HEK293 (cell line): Measurements from ENCODE around the gene RGS14.
A peak's percentile ranks its signal among the peaks of the same experiment; 100 is the strongest.

Experiments used
- CTCF ChIA-PET: fragments of 350-600 bp; formaldehyde crosslinking; extraction: SDS; loops from one replicate; lab custom pipeline; 2021; ENCODE audit warnings: antibody characterized with exemption; lab: Yijun Ruan, JAX
- POLR2A ChIA-PET: fragments of 300-600 bp; formaldehyde crosslinking; extraction: SDS; loops from one replicate; lab custom pipeline; 2020; ENCODE audit warnings: antibody characterized with exemption, inconsistent platforms; lab: Yijun Ruan, JAX
- H3K27ac ChIP-seq: fragments of 200-500 bp; sonication (Bioruptor generic); 2 replicates; pipeline ENCODE4 v1.5.1; 2014; ENCODE audit warnings: low read depth, low read length, control low read depth, inconsistent platforms; ENCODE audit errors: extremely low read depth
- H3K36me3 ChIP-seq, 2 experiments: fragments of 200-500 bp in 1 of 2; sonication (Bioruptor generic) in 1 of 2; 1 replicate in 1 of 2; 2 replicates in 1 of 2; pipeline ENCODE4 v1.5.1; 2014 to 2017; ENCODE audit warnings: inconsistent platforms in 2 of 2, low read length in 2 of 2; ENCODE audit not compliant: control insufficient read depth in 2 of 2, insufficient read depth in 1 of 2
- H3K4me1 ChIP-seq: fragments of 200-500 bp; sonication (Bioruptor generic); 2 replicates; pipeline ENCODE4 v1.5.1; 2014; ENCODE audit warnings: mild to moderate bottlenecking, low read length, inconsistent platforms; ENCODE audit not compliant: control insufficient read depth, insufficient read depth
- H3K4me3 ChIP-seq: 2 replicates; pipeline ENCODE4 v1.5.1; 2011; ENCODE audit warnings: low read depth, mild to moderate bottlenecking, control low read depth, low read length, moderate library complexity
- H3K9me3 ChIP-seq: fragments of 200-500 bp; sonication (Bioruptor generic); 2 replicates; pipeline ENCODE4 v1.5.1; 2014; ENCODE audit warnings: low read depth, low read length, inconsistent platforms; ENCODE audit not compliant: control insufficient read depth, insufficient read depth
- KLF8 ChIP-seq: fragments of 450-650 bp; formaldehyde crosslinking; IDR thresholded peaks from 2 replicates; pipeline ENCODE4 v1.5.1; 2016; ENCODE audit warnings: missing biosample characterization, missing genetic modification characterization
- ZBTB1 ChIP-seq: fragments of 450-650 bp; formaldehyde crosslinking; IDR thresholded peaks from 2 replicates; pipeline ENCODE4 v1.5.1; 2016; ENCODE audit warnings: missing biosample characterization, missing genetic modification characterization
- ZNF112 ChIP-seq: fragments of 450-650 bp; formaldehyde crosslinking; IDR thresholded peaks from 2 replicates; pipeline ENCODE4 v1.5.0; 2017; ENCODE audit warnings: missing biosample characterization, missing genetic modification characterization
- ZNF114 ChIP-seq: fragments of 450-650 bp; formaldehyde crosslinking; IDR thresholded peaks from 2 replicates; pipeline ENCODE4 v1.5.0; 2017; ENCODE audit warnings: missing biosample characterization, missing genetic modification characterization
- ZNF121 ChIP-seq: fragments of 450-650 bp; formaldehyde crosslinking; IDR thresholded peaks from 2 replicates; pipeline ENCODE4 v1.5.1; 2016; ENCODE audit warnings: missing biosample characterization, missing genetic modification characterization
- ZNF202 ChIP-seq: fragments of 450-650 bp; formaldehyde crosslinking; IDR thresholded peaks from 2 replicates; pipeline ENCODE4 v1.5.1; 2016; ENCODE audit warnings: missing biosample characterization, missing genetic modification characterization, borderline replicate concordance
- ZNF341 ChIP-seq: fragments of 450-650 bp; formaldehyde crosslinking; IDR thresholded peaks from 2 replicates; pipeline ENCODE4; 2016; ENCODE audit warnings: low read depth, missing biosample characterization, missing genetic modification characterization
- ZNF37A ChIP-seq: fragments of 450-650 bp; IDR thresholded peaks from 2 replicates; pipeline ENCODE4 v1.5.1; 2018; ENCODE audit warnings: missing biosample characterization, missing genetic modification characterization
- ZNF549 ChIP-seq: fragments of 450-650 bp; IDR thresholded peaks from 2 replicates; pipeline ENCODE4 v1.5.1; 2018; ENCODE audit warnings: missing biosample characterization, missing genetic modification characterization, mild to moderate bottlenecking, inconsistent platforms, moderate library complexity
- ZNF585B ChIP-seq: fragments of 450-650 bp; formaldehyde crosslinking; IDR thresholded peaks from 2 replicates; pipeline ENCODE4 v1.5.1; 2016; ENCODE audit warnings: missing biosample characterization, missing genetic modification characterization
- ZNF621 ChIP-seq: fragments of 450-650 bp; formaldehyde crosslinking; IDR thresholded peaks from 2 replicates; pipeline ENCODE4 v1.5.1; 2017; ENCODE audit warnings: missing biosample characterization, missing genetic modification characterization
- ZNF837 ChIP-seq: fragments of 450-650 bp; formaldehyde crosslinking; IDR thresholded peaks from 2 replicates; pipeline ENCODE4 v1.5.1; 2016; ENCODE audit warnings: missing biosample characterization, missing genetic modification characterization
- ZNF843 ChIP-seq: fragments of 450-650 bp; formaldehyde crosslinking; IDR thresholded peaks from 2 replicates; pipeline ENCODE4 v1.5.1; 2016; ENCODE audit warnings: missing biosample characterization, missing genetic modification characterization
- ZSCAN16 ChIP-seq: fragments of 450-650 bp; formaldehyde crosslinking; IDR thresholded peaks from 2 replicates; pipeline ENCODE4 v1.5.1; 2016; ENCODE audit warnings: missing biosample characterization, missing genetic modification characterization
- TF ChIP-seq, protein P1 (sequence below): fragments of 450-650 bp; formaldehyde crosslinking; IDR thresholded peaks from 2 replicates; pipeline ENCODE4 v1.5.1; 2017; ENCODE audit warnings: missing biosample characterization, mild to moderate bottlenecking, missing genetic modification characterization, moderate library complexity
- TF ChIP-seq, protein P2 (sequence below): fragments of 450-650 bp; formaldehyde crosslinking; IDR thresholded peaks from 2 replicates; pipeline ENCODE4 v1.5.1; 2016; ENCODE audit warnings: missing biosample characterization, missing genetic modification characterization
- TF ChIP-seq, protein P3 (sequence below): fragments of 450-650 bp; formaldehyde crosslinking; IDR thresholded peaks from 2 replicates; pipeline ENCODE4 v1.5.1; 2017; ENCODE audit warnings: missing biosample characterization, missing genetic modification characterization
- TF ChIP-seq, protein P4 (sequence below): fragments of 450-650 bp; formaldehyde crosslinking; IDR thresholded peaks from 2 replicates; pipeline ENCODE4 v1.5.1; 2017; ENCODE audit warnings: missing biosample characterization, missing genetic modification characterization
- TF ChIP-seq, protein P5 (sequence below): fragments of 450-650 bp; IDR thresholded peaks from 2 replicates; pipeline ENCODE4 v1.5.1; 2018; ENCODE audit warnings: missing biosample characterization, missing genetic modification characterization
- TF ChIP-seq, protein P6 (sequence below): fragments of 450-650 bp; formaldehyde crosslinking; IDR thresholded peaks from 2 replicates; pipeline ENCODE4 v1.5.1; 2016; ENCODE audit warnings: missing biosample characterization, missing genetic modification characterization

RGS14 gene

DNA sequence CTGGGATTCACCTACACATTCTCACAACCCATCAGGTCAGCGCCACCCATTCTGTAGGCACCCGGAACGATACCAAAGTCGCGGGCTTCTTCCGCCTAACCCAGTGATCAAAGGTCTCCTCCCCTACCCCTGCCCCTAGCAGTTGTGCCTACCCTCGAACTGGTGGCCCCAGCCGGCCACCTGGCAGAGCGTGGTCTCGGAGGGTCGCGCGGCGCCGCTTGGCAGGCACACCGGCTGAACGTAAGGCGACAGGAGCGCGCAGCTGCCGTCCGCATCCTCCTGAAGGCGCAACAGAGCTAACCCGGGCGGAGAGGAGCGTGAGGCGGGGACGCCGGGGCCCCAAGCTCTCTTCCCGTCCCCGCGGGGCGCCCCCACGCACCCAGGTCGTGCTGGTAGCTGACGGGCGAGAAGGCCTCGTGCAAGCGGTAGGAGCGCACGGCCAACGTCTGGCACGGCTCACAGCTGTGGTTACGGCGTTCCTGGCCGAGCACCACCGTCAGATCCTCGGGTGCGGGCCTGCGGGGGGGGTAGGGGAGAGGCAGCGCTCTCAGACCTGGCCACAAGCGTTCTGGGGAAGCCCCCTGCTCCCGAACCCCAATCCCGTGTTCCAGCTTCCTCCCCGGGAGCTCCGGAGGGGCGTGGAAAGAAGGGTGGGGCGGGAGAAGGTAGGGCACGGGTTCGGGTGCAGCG lies 45.5 kb downstream of the RGS14 start (continued):
- TF ChIP-seq ZNF585B, result 0 out of 2 replicates have a peak, but pooled peaks have one; percentile 3
- peak; percentile 23; the same call in 1 of the 2 replicates for TF ChIP-seq ZNF843 (tag by site-specific recombination)
- peak; percentile 52; the same call in 1 of the 2 replicates for TF ChIP-seq ZNF37A (tag by site-specific recombination)
- TF ChIP-seq ZNF202 (tag by site-specific recombination), result no peak
- TF ChIP-seq, all 188 proteins: peak for 19

DNA sequence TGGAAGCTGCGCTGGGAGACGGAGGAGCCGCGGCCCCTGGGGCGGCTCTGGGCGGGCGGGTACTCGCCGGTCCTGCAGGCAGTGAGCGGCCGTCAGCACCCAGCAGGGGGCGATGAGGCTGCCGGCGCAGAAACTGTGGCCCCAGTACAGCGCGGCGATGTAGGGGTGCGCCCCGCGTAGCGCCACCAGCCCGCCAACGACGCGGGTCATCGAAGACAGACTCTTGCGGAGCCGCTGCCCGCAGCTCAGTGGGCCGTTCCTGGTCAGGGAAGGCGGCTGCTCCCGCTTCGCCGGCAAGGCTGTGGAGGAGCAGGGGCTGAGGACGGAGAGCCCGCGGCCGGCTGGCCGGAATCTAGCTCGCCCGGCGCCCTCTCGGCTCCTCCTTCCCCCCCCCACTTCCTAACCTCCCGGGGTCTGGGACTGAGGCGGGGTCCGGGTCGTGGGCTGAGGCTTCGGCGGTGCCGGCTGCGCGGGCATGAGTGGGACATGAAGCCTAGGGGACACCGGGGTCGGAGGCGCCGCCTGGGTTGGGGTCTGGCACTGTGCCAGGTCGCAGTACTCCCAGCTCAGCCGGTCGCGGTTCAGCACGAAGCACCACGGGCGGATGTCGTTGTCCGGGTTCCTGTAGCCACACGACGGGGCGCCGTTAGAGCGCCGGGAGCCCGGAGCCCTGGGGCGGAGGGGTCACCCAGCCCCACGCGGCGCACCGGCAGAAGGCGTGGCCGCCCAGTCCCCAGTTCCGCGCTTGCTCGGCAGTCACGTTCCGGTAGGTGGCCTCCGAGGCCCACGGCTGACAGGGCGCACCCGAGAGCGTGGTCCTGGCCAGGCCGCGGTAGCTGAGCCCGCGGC lies 46.3 kb downstream of the RGS14 start:
- no peaks in the 10 kb centered on the region for H3K9me3 ChIP-seq
- H3K27ac ChIP-seq, result peak overlapping the region; percentile 56; the same call in 1 of the 2 replicates
- ChIA-PET CTCF (interaction anchor here (0.6 to 6.6 kb wide), 35 partner anchors 10 to 658 kb away, joined by 3 to 97 read pairs (median 6); partner anchors contain the start of genes GRK6, LMAN2 and SLC34A1), POLR2A (interaction anchor here (0.8 to 3.8 kb wide), 13 partner anchors 11 to 94 kb away, joined by 3 to 45 read pairs (median 5); partner anchors contain the start of genes GRK6, LMAN2, PDLIM7 and PRR7)
- peak overlapping the region; percentile 50 for H3K4me3 ChIP-seq
- no peaks in the 10 kb centered on the region for H3K4me1 ChIP-seq
- H3K36me3 ChIP-seq, result no peaks in the 10 kb centered on the region
- TF ChIP-seq, protein P1, sequence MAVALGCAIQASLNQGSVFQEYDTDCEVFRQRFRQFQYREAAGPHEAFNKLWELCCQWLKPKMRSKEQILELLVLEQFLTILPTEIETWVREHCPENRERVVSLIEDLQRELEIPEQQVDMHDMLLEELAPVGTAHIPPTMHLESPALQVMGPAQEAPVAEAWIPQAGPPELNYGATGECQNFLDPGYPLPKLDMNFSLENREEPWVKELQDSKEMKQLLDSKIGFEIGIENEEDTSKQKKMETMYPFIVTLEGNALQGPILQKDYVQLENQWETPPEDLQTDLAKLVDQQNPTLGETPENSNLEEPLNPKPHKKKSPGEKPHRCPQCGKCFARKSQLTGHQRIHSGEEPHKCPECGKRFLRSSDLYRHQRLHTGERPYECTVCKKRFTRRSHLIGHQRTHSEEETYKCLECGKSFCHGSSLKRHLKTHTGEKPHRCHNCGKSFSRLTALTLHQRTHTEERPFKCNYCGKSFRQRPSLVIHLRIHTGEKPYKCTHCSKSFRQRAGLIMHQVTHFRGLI (tag by site-specific recombination), result 0 out of 2 replicates have a peak, but pooled peaks have one; percentile 11
- TF ChIP-seq ZNF112, result peak; percentile 91
- peak; percentile 68 for TF ChIP-seq ZNF121 (tag by site-specific recombination)
- TF ChIP-seq, protein P2, sequence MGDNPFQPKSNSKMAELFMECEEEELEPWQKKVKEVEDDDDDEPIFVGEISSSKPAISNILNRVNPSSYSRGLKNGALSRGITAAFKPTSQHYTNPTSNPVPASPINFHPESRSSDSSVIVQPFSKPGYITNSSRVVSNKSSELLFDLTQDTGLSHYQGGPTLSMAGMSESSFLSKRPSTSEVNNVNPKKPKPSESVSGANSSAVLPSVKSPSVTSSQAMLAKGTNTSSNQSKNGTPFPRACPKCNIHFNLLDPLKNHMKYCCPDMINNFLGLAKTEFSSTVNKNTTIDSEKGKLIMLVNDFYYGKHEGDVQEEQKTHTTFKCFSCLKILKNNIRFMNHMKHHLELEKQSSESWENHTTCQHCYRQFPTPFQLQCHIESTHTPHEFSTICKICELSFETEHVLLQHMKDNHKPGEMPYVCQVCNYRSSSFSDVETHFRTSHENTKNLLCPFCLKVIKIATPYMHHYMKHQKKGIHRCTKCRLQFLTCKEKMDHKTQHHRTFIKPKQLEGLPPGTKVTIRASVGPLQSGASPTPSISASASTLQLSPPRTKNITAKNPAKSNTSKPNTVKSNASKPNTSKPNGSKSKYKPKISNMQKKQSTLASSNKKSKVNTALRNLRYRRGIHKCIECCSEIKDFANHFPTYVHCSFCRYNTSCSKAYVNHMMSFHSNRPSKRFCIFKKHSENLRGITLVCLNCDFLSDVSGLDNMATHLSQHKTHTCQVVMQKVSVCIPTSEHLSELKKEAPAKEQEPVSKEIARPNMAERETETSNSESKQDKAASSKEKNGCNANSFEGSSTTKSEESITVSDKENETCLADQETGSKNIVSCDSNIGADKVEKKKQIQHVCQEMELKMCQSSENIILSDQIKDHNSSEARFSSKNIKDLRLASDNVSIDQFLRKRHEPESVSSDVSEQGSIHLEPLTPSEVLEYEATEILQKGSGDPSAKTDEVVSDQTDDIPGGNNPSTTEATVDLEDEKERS (tag by site-specific recombination), result no peak
- TF ChIP-seq, protein P3, sequence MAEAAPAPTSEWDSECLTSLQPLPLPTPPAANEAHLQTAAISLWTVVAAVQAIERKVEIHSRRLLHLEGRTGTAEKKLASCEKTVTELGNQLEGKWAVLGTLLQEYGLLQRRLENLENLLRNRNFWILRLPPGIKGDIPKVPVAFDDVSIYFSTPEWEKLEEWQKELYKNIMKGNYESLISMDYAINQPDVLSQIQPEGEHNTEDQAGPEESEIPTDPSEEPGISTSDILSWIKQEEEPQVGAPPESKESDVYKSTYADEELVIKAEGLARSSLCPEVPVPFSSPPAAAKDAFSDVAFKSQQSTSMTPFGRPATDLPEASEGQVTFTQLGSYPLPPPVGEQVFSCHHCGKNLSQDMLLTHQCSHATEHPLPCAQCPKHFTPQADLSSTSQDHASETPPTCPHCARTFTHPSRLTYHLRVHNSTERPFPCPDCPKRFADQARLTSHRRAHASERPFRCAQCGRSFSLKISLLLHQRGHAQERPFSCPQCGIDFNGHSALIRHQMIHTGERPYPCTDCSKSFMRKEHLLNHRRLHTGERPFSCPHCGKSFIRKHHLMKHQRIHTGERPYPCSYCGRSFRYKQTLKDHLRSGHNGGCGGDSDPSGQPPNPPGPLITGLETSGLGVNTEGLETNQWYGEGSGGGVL (tag by site-specific recombination), result peak; percentile 43
- TF ChIP-seq, protein P4, sequence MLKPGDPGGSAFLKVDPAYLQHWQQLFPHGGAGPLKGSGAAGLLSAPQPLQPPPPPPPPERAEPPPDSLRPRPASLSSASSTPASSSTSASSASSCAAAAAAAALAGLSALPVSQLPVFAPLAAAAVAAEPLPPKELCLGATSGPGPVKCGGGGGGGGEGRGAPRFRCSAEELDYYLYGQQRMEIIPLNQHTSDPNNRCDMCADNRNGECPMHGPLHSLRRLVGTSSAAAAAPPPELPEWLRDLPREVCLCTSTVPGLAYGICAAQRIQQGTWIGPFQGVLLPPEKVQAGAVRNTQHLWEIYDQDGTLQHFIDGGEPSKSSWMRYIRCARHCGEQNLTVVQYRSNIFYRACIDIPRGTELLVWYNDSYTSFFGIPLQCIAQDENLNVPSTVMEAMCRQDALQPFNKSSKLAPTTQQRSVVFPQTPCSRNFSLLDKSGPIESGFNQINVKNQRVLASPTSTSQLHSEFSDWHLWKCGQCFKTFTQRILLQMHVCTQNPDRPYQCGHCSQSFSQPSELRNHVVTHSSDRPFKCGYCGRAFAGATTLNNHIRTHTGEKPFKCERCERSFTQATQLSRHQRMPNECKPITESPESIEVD (tag by site-specific recombination), result 0 out of 2 replicates have a peak, but pooled peaks have one; percentile 26
- peak; percentile 81; the same call in 1 of the 2 replicates for TF ChIP-seq ZNF549
- no peak for TF ChIP-seq ZSCAN16 (tag by site-specific recombination)
- TF ChIP-seq, protein P5, sequence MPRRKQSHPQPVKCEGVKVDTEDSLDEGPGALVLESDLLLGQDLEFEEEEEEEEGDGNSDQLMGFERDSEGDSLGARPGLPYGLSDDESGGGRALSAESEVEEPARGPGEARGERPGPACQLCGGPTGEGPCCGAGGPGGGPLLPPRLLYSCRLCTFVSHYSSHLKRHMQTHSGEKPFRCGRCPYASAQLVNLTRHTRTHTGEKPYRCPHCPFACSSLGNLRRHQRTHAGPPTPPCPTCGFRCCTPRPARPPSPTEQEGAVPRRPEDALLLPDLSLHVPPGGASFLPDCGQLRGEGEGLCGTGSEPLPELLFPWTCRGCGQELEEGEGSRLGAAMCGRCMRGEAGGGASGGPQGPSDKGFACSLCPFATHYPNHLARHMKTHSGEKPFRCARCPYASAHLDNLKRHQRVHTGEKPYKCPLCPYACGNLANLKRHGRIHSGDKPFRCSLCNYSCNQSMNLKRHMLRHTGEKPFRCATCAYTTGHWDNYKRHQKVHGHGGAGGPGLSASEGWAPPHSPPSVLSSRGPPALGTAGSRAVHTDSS, result peak; percentile 29; the same call in 1 of the 2 replicates
- peak; percentile 52; the same call in 1 of the 2 replicates for TF ChIP-seq ZNF341 (tag by site-specific recombination)
- TF ChIP-seq ZNF837, result no peak
- TF ChIP-seq, protein P6, sequence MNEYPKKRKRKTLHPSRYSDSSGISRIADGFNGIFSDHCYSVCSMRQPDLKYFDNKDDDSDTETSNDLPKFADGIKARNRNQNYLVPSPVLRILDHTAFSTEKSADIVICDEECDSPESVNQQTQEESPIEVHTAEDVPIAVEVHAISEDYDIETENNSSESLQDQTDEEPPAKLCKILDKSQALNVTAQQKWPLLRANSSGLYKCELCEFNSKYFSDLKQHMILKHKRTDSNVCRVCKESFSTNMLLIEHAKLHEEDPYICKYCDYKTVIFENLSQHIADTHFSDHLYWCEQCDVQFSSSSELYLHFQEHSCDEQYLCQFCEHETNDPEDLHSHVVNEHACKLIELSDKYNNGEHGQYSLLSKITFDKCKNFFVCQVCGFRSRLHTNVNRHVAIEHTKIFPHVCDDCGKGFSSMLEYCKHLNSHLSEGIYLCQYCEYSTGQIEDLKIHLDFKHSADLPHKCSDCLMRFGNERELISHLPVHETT (tag by site-specific recombination), result 0 out of 2 replicates have a peak, but pooled peaks have one; percentile 42
- no peak for TF ChIP-seq ZBTB1 (tag by site-specific recombination)
- peak; percentile 47 for TF ChIP-seq KLF8
- TF ChIP-seq ZNF621, result 0 out of 2 replicates have a peak, but pooled peaks have one; percentile 79
- TF ChIP-seq ZNF114 (tag by site-specific recombination), result no peak
